Measurements from ENCODE around the gene SLC35A5.

Gene SLC35A5

DNA sequence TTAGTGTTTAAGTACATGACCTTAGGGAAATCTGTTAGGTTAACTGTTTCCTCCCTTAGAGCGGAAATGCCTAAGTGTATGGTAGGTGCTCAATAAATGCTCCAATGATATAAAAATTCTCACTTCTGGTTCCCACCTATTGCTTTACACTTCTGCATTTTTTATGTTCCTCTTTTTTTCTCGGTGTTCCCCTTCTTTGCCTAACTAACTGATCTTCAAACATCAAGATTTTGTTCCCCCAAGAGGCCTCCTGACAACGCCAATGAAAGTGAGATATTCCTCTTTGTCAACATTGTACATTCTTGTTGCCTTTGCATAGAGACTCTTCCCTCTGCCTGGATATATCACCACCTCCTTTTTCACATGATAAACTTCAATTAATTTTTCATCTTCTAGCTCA, 17.4 kb downstream of the SLC35A5 start:
- DNase-seq: no peak

DNA sequence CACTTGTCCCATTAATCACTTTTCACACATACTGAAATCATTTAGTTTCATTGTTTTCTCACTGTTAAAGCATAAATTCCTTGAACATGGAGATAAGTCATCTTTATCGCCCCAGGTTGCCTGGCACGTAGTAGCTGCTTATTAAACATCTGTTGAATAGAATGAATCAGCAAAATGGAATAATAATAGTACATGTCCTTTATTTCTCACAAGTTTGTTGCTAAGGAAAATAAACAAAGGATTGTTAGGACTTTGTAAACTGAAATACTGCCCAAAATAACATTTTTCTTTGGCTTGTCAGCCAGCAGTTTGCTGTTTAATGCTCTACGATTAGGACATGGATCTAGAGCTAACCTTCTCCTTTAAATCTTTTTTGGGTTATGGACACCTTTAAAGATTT, 17.9 kb downstream of the SLC35A5 start:
- DNase-seq: no peak

DNA sequence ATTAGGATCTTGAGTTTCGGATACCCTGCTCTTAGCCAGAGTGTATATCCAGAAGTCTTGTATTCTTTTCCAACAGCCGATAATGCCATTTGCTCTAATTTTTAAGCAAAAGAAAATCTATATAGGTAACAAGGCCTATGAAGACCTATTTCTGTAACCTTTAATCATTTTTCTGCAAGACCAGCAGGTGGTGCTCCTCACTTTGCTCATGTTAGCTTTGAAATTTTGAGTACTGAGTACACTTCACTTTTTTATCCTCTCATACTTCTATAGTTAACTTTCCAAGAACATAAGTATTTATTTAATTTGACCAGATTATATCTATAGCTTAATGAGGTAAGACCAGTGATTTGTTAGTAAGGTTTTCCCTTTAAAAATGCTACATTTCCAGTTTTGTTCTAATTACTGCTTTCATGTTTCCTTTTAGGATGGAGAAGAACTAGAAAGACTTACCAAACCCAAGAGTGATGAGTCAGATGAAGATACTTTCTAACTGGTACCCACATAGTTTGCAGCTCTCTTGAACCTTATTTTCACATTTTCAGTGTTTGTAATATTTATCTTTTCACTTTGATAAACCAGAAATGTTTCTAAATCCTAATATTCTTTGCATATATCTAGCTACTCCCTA, 20.5 kb downstream of the SLC35A5 start:
- peak; percentile 58 for DNase-seq

DNA sequence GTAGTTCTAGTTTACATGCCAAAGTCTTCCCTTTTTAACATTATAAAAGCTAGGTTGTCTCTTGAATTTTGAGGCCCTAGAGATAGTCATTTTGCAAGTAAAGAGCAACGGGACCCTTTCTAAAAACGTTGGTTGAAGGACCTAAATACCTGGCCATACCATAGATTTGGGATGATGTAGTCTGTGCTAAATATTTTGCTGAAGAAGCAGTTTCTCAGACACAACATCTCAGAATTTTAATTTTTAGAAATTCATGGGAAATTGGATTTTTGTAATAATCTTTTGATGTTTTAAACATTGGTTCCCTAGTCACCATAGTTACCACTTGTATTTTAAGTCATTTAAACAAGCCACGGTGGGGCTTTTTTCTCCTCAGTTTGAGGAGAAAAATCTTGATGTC, 21.3 kb downstream of the SLC35A5 start:
- DNase-seq: no peak

DNA sequence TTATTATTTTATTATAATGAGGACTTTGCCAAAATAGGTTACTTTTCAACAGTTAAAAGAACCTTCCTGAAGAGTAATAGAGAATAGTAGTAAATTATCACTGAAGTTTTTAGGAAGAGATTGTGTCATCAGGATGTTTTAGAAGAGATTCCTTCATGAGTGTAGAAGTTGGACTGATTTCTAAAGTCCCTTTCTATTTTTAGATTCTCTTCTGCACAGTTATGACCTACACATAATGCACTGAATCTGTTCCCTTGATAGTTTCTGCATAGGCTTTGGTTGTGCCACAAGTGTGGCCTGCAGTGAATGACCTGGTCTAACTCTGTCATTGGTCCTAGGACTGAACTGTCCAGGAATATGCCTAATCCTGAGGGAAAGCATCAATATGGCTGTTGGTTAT, 23.9 kb downstream of the SLC35A5 start:
- no peak for DNase-seq

DNA sequence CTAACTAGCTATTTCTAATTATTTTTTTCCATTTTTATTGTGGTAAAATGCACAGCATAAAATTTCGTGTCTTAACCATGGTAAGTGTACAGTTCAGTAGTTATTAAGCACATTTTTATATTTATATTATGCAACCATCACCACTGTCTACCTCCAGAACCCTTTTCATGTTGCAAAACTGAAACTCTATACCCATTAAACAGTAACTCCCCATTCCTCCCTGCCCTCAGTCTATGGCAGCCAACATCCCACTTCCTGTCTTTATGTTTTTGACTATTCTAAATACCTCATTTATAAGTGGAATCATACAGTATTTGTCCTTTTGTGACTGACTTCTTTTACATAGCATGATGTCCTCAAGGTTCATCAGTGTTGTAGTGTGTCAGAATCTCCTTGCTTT, 25.5 kb downstream of the SLC35A5 start:
- DNase-seq: no peak

DNA sequence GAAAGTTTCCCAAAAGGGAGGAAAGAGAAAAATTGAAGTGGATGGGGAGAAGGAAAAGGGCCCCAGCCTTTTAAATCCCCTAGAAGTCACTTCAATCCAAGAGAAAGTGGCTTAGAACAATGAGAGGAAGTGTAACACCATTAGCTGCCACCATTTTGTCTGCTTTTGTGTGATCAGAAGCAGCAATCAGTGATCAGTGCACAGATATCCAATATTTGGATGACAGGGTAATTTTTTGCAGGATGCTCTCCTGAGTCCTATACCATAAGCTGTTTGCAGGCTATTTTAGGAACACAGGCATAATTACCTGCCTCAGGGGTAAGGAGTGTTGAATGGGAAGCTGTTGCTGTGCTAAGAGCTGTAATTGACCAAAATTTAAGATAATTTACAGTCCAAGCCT, 31.4 kb downstream of the SLC35A5 start:
- DNase-seq: no peak

DNA sequence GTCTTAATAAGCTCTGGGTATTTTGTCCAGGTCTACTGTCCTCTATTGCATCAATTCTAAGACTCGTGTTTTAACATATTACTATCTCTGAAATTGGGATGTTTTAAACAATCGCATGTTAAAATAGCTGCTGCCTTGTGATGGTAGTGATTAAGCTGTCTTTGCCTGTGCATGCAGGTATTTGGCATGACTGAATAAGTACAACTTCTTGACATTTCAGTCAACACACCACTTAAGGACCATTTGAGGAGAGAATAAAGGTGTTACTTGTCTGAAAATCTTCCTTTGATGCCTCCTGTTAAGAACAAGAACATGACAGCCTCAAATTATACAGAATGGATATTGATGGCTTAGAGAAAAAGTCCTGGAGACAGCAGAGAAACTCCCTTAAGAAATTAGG, 33.0 kb downstream of the SLC35A5 start:
- DNase-seq: no peak

DNA sequence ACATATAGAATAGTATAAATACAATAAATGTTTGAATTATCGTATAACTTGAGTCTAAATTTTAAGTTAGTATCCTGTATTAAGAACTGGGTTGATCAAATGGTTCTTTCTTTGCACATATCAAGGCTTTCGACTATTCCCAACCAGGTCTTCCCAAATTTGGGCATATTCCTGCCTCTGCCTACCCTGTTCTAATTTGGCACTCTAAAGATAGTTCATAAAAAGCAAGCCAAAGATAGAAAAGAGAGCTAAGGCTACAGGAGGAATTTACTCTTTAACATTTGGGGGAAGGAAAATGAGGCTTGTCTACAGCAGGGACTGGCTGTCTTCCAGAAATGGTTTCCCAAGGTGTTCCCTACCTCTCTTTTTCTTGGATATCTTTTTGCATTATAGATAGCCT, 36.1 kb downstream of the SLC35A5 start:
- DNase-seq: no peak

DNA sequence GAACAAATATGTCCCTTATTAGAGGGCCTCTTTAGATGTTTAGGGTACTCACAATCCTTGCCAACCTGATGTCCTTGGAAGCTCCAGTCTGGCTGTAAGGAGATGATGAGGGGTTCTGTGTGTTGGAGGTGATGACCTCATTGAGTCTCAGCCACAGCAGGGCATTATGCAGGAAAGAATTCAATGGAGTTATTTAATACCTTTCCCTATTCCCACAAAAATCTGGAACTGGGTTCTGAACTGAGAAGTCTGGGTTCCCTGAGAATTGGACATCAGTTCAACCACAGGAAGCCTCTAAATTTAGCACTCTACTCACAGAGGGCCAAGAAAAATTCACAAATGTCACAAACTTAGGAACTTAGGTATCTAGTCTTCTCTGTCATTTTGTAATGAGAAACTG, 36.9 kb downstream of the SLC35A5 start:
- no peak for DNase-seq

DNA sequence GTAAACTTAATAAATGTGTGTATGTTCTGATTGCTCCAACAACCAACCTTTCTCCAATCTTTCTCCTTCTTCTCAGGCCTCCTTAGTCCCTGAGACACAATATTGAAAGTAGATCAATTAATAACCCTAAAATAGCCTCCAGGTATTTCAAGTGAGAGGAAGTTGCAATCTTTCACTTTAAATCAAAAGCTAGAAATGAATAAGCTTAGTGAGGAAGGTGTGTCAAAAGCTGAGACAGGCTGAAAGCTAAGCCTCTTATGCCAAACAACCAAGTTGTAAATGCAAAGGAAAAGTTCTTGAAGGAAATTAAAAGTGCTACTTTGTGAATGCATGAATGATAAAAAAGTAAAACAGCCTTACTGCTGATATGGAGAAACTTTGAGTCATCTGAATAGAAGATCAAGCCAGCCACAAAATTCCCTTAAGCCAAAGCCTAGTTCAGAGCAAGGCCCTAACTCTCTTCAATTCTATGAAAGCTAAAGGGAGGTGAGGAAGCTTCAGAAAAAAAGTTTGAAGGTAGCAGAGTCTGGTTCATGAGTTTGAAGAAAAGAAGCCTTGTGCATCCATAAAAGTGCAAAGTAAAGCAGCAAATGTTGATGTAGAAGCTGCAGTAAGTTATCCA, 40.5 kb downstream of the SLC35A5 start:
- peak; percentile 67 for DNase-seq

DNA sequence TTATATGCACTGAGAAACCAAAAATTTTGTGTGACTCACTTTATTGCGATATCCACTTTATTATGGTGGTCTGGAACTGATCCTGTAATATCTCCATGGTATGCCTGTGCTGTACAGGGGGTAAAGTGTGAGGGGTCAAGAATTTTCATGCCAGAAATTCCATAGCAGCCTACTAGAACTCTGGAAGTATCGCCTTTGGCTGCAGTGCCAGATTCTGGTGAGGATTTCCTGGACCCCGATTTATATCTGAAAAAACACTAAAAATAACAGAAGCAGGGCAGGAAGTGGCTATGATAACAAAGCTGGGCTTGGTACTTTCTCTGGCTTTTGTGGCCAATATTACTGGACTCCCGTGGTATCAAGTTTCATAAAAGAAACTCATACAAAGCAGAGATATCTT, 42.7 kb downstream of the SLC35A5 start:
- DNase-seq: peak; percentile 21

DNA sequence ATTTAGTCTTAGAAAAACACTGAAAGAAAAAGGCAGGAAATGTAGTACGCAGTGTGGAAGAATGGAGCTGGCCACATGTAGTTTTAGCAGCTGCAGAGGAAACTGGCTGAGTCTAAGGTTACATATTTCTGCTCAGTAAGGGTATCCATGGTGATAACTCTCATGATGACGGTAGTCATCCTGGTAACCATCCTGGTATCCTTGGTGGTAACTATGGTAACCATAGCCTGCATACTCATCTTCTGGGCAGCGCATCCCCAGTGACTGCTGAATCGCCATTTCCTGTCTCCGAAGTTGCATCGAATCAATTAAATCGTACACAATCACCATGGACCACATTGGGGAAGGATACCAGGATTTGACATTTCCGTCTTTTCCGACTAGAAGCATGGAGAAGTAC, 43.4 kb downstream of the SLC35A5 start:
- peak; percentile 41 for DNase-seq

DNA sequence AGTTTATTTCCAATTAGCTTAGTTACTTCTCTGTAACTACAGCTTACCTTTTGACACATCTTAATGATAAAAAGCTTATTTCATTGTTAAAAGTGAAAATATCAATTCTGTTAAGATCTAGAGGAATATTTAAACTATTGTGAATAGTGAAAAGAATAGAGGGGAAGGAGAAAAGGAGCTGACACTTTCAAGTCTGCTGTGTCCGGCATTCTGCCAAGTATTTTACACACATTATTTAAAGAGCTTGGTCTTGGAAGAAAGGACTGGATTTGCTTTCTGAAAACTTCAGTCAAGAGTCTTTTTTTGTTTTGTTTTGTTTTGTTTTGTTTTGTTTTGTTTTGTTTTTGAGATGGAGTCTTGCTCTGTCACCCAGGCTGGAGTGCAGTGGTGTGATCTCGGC, 44.3 kb downstream of the SLC35A5 start:
- DNase-seq: no peak

DNA sequence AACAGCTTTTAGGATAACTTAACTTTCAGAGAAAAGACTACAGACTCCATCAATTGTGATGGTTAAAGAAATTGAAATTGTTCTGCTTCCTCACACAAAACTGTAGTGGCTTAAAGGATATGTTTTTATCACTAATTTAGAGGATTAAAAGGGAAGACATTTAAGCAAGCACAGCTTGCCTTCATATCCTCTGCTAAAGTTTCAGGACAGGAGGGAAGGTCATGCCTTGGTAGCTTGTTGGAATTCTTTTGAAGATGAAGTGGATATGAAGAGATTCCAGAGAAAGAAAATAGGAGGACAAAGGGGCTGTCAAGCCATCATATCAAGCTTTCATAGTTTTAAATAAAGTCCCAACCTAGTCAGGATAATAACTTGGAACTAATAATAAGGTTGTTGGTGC, 46.0 kb downstream of the SLC35A5 start:
- DNase-seq: no peak

DNA sequence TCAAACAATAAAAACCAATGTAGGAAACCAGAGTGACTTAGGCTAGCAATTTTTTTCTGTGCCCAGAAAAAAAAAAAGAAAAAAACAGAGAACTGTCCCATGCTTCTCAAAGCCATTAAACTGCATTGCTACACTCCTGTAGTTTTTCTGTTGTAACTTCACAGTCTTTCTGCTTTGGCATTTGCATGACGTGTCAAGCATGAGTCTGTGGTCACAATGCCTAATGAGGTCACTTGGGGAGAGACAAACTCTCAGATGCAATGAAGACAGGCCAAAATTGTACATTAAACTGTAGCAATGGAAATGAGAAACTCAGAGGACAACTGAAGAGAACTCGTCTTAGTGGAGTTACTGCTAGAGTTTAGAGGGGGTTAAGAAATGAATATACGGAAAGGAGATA, 48.3 kb downstream of the SLC35A5 start:
- no peak for DNase-seq

DNA sequence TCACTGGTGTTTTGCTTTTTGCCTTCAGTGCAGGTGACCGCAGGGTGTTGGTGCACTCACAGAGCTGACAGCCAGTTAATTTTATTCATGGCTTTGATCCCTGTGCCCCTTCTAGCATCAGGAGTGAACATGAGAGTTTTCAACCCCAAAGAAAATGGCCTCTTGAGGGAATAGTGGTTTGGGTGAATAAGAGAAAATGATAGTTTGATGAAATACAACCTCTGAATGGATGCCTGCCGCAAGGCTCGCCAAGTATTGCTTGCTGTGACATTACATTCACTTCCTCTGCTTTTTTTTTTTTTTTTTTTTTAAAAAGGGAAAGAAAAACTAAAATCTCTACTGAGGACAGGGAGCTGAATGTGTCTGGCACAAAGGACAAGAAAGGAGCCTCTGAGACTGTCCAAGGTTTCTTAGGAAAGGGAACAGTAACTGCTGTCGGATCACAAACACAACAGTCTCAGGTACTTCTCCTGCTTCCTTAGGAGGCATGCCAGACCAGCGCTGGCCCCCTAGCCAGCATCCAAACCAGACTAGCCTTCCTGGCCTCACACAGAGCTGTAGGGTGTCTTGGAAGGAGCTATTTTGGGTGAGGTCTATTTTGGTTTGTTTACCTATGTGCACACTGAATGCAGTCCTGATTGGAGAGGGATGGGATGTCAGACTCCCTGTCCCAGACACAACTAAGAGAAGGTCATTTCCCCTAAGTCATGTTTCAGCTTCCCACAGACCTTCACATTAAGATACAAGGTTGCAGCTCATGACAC, 50.1 kb downstream of the SLC35A5 start:
- no peak for DNase-seq

DNA sequence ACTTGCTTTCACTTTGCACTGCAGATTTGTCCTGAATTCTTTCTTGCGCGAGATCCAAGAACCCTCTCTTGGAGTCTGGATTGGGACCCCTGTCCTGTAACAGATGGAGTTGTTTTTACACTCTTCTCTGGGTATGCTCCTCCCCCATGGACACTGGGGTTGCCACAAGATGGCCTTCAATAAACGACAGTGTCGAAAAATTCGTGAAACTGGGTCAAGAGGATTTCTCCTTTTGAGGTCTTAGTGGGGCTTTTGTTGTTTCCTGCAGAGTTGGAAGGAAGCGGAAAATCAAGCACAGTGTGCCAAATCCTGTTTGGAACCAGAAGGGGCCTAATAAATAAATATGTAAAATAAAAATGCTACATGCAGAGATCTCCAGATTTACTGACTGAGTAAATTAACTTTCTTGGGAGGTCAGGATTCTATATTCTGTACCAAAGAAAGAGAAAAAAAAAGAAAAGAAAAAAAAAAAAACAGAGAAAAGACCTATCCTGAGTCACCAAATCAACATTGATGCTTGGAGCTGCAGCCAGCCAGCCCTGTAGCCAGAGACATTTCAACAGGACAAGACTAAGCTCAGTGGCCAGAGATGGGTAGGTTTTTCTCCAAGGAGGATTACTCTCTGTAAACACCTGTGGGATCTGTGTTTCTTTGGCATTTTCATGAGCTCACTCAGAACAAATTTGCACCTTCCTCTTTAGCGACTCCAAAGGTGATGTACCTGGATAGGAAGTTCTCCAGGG, 54.3 kb downstream of the SLC35A5 start:
- no peak for DNase-seq

DNA sequence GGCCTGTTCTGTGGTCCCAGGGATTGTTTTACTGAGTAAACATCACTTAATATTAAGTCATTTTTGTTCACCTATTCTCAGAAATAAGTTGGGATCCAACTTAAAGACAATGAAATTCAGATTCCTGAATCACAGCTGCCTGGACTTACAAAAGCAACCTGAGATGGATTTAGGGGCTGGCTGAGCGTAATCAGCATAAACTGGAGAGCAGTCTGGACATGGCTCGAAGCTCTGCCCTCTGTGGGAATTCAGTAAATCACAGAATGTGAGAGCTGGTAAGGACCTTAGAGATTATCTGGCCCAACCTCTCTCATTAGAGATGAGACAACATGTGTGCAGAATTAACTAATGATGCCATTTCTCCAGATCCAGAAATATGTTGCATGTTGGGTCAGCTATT, 55.4 kb downstream of the SLC35A5 start:
- no peak for DNase-seq

DNA sequence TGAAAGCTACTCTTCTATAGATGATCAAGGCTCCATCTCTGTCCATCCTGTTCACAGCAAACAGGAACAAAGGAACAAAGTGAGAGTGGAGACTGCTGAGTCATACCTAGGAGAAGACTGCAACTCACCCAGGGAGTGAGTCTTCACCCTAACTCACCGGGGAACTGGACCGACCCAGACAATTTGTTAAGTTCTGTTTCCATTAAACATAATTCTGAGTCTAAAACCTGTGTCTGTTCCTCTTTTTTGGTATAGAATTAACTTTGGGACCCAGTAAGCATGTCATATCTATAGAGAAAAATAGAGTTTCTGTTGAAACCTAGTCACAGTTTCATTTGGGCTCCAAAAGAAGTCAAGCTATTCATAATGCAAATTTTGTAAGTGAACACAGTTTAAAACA, 57.5 kb downstream of the SLC35A5 start:
- no peak for DNase-seq

DNA sequence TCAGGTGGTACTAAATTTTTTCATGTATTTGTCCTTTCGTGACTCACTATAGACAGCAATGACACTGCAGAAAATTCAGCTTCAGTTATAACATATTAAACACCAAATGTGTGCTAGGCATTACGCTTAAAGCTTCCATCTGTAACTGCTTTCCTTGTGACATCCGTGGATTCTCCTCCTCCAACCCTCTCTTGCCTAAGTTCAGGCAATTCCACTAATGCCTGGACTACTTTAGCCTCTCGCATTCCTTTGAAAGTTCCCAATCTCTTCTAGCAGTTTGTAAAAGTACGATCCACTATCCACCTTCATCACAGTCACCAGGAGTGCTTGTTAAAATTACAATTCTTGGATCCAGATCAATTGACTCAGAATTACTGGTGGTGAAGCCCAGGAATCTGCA, 61.4 kb downstream of the SLC35A5 start:
- DNase-seq: no peak

DNA sequence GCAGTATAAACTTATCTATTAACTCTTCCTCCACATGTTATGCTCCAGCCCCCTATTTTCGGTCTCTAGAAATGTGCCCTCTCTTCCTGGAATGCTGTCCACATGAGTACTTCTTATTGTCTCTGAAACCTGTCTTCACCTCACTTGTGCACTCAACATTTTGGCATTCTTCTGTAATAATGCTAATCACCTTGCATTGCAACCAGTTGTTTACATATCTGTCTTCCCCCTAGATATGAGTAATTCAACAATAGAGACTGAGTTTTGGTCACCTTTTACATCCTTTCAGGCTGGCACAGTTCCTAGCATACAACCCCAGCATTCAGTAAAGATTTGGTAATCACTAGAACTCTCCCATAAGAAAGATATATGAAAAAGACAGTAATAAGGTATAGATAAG, 61.9 kb downstream of the SLC35A5 start:
- DNase-seq: no peak

DNA sequence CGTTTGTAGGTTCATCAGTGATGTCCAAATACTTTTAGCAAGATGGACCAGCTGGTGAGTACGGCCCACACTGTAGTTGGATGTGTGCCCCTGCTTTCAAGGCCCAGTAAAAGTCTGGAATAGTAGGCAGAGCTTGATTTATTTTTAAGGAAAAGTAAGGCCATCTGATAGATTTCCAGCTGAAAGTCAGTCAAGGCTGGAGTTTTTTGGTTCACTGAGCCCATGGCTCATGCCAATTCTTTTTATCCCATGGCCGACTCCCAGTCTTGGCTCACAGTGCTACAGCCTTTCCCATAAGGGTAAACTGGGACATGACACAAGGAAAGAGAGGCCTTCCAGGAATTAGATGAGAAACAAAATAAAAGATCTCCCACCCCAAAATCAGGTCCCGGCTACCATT, 65.6 kb downstream of the SLC35A5 start:
- no peak for DNase-seq

DNA sequence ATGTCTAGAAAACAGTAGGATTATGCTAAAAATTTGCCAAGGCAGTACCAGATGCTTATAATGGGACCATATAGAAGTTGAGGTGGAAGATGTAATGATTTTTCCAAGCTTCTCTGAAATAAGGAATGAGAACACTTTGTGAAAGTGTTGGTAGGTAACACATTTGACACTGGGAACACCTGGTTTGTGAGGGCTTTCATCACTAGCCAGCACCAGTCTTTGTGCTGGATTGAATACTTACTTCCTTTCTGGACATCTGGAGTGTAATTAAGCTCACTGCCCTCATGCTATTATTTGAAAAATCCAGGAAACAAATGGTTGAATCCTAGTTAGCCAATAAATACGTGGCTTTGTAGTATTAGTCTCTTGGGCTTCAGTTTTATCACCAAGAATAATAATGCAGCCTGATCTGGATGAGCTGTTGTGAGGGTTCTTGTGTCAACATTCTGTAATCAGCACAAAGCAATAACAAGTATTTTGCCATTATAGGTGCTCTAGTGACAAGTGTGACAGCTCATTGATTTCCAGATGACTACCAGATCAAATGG, 66.1 kb downstream of the SLC35A5 start:
- no peak for DNase-seq
